Mucosa of stomach (tissue), 1 donor: ENCODE results near the gene CNTN4.

Source experiments
- H3K27me3 ChIP-seq: one replicate; pipeline ENCODE4 v1.7.0; 2013; ENCODE audit warnings: mild to moderate bottlenecking, low read length; ENCODE audit not compliant: control insufficient read depth, insufficient read depth
- H3K36me3 ChIP-seq: one replicate; pipeline ENCODE4 v1.7.0; 2013; ENCODE audit warnings: low read length; ENCODE audit not compliant: control insufficient read depth, insufficient read depth
- H3K4me1 ChIP-seq: one replicate; pipeline ENCODE4 v1.7.0; 2013; ENCODE audit warnings: mild to moderate bottlenecking, low read length; ENCODE audit not compliant: control insufficient read depth, insufficient read depth
- H3K4me3 ChIP-seq: one replicate; pipeline ENCODE4 v1.7.0; 2013; ENCODE audit warnings: low read length
- H3K9ac ChIP-seq: one replicate; pipeline ENCODE4 v1.7.0; 2013; ENCODE audit warnings: mild to moderate bottlenecking, low read length, moderate library complexity
- H3K9me3 ChIP-seq: one replicate; pipeline ENCODE4 v1.7.0; 2013; ENCODE audit warnings: mild to moderate bottlenecking, low read length, moderate library complexity; ENCODE audit not compliant: control insufficient read depth
- donor health status: Pancreatic carcinoma.

CNTN4 gene

GRCh38 chr3:3031326-3031725, 932.7 kb downstream of the CNTN4 start:
- Histone ChIP-seq H3K36me3 (no peaks in the 10 kb centered on the region), H3K4me1 (no peaks in the 10 kb centered on the region), H3K9ac (no peak overlapping the region), H3K9me3 (no peaks in the 10 kb centered on the region), H3K27me3 (no peaks in the 10 kb centered on the region), H3K4me3 (no peak overlapping the region)

- H3K9me3 ChIP-seq = no peaks in the 10 kb centered on the region
- no peak overlapping the region for H3K4me3 ChIP-seq
- H3K9ac ChIP-seq = no peak overlapping the region
- H3K27me3 ChIP-seq = no peaks in the 10 kb centered on the region
- H3K4me1 ChIP-seq = no peaks in the 10 kb centered on the region
- no peaks in the 10 kb centered on the region for H3K36me3 ChIP-seq
Measured at GRCh38 chr3:3037156-3037555, 938.5 kb downstream of the CNTN4 start.

- Histone ChIP-seq H3K9ac (no peak overlapping the region), H3K4me3 (no peak overlapping the region), H3K27me3 (no peaks in the 10 kb centered on the region), H3K4me1 (no peaks in the 10 kb centered on the region), H3K9me3 (no peaks in the 10 kb centered on the region), H3K36me3 (no peaks in the 10 kb centered on the region)
Measured at GRCh38 chr3:3038201-3038991, 939.7 kb downstream of the CNTN4 start.

- Histone ChIP-seq H3K9me3 (no peaks in the 10 kb centered on the region), H3K36me3 (no peaks in the 10 kb centered on the region), H3K4me3 (no peak overlapping the region), H3K9ac (no peak overlapping the region), H3K27me3 (no peaks in the 10 kb centered on the region), H3K4me1 (no peaks in the 10 kb centered on the region)
Measured at GRCh38 chr3:3053974-3054373, 955.3 kb downstream of the CNTN4 start.

GRCh38 chr3:3059645-3060044, 961.0 kb downstream of the CNTN4 start:
- Histone ChIP-seq H3K4me1 (no peaks in the 10 kb centered on the region), H3K9me3 (no peaks in the 10 kb centered on the region), H3K27me3 (no peaks in the 10 kb centered on the region), H3K4me3 (no peak overlapping the region), H3K36me3 (no peaks in the 10 kb centered on the region), H3K9ac (no peak overlapping the region)

GRCh38 chr3:3064297-3064696, 965.6 kb downstream of the CNTN4 start:
- H3K4me3 ChIP-seq = no peak overlapping the region
- H3K36me3 ChIP-seq = no peaks in the 10 kb centered on the region
- H3K9me3 ChIP-seq = no peaks in the 10 kb centered on the region
- no peaks in the 10 kb centered on the region for H3K4me1 ChIP-seq
- H3K9ac ChIP-seq = no peak overlapping the region
- H3K27me3 ChIP-seq = no peaks in the 10 kb centered on the region

GRCh38 chr3:3065876-3066275, 967.2 kb downstream of the CNTN4 start:
- Histone ChIP-seq H3K4me3 (no peak overlapping the region), H3K9me3 (no peaks in the 10 kb centered on the region), H3K9ac (no peak overlapping the region), H3K4me1 (no peaks in the 10 kb centered on the region), H3K27me3 (no peaks in the 10 kb centered on the region), H3K36me3 (no peaks in the 10 kb centered on the region)

- no peaks in the 10 kb centered on the region for H3K36me3 ChIP-seq
- H3K4me3 ChIP-seq = no peak overlapping the region
- no peaks in the 10 kb centered on the region for H3K4me1 ChIP-seq
- H3K9me3 ChIP-seq = no peaks in the 10 kb centered on the region
- H3K27me3 ChIP-seq = no peaks in the 10 kb centered on the region
- no peak overlapping the region for H3K9ac ChIP-seq
Measured at GRCh38 chr3:3066378-3066777, 967.7 kb downstream of the CNTN4 start.

GRCh38 chr3:3066910-3067309, 968.2 kb downstream of the CNTN4 start:
- Histone ChIP-seq H3K9ac (no peak overlapping the region), H3K4me3 (no peak overlapping the region), H3K27me3 (no peaks in the 10 kb centered on the region), H3K4me1 (no peaks in the 10 kb centered on the region), H3K36me3 (no peaks in the 10 kb centered on the region), H3K9me3 (no peaks in the 10 kb centered on the region)

GRCh38 chr3:3068358-3068881, 969.8 kb downstream of the CNTN4 start:
- Histone ChIP-seq H3K27me3 (no peaks in the 10 kb centered on the region), H3K9me3 (no peaks in the 10 kb centered on the region), H3K36me3 (no peaks in the 10 kb centered on the region), H3K4me1 (no peaks in the 10 kb centered on the region), H3K9ac (no peak overlapping the region), H3K4me3 (no peak overlapping the region)

- no peaks in the 10 kb centered on the region for H3K27me3 ChIP-seq
- H3K9me3 ChIP-seq = no peaks in the 10 kb centered on the region
- H3K4me3 ChIP-seq = no peak overlapping the region
- H3K4me1 ChIP-seq = no peaks in the 10 kb centered on the region
- no peaks in the 10 kb centered on the region for H3K36me3 ChIP-seq
- no peak overlapping the region for H3K9ac ChIP-seq
Measured at GRCh38 chr3:3069723-3070122, 971.1 kb downstream of the CNTN4 start.

- no peaks in the 10 kb centered on the region for H3K4me1 ChIP-seq
- H3K27me3 ChIP-seq = no peaks in the 10 kb centered on the region
- no peaks in the 10 kb centered on the region for H3K9me3 ChIP-seq
- H3K9ac ChIP-seq = no peak overlapping the region
- H3K4me3 ChIP-seq = no peak overlapping the region
- H3K36me3 ChIP-seq = no peaks in the 10 kb centered on the region
Measured at GRCh38 chr3:3071136-3071535, 972.5 kb downstream of the CNTN4 start.
